GM19035 (cell line): ENCODE measurements around the gene ZDHHC13.
"Not testable (repeated sequence)": the region's sequence is repeated elsewhere in the genome, so short reads cannot be mapped to it uniquely, and the experiment has no call there.

Experiments
- ATAC-seq: cut with Tn5 transposase; IDR thresholded peaks from one replicate; pipeline ENCODE4 v1.9.1; 2021; ENCODE audit not compliant: unreplicated experiment

ZDHHC13 gene

DNA sequence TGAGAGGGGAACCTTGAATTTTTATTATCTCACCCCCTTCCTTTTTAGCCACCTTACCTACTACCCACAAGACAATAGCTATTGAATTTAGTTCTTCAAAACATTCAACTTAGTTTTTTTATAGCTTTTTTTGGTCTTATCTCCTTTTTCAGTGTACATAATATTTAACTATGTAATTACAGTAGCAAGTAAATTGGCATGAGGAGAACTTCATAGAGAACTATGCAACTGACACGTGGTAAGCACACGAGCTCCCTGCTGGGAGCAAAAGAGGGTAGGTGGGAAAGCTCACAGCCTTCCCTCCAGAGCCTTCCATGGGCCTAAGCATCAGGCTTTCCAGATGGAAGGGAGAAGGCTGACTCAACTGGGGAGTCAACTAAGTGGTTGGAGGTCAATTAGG lies 22.1 kb upstream of the ZDHHC13 start:
- no peak for ATAC-seq

DNA sequence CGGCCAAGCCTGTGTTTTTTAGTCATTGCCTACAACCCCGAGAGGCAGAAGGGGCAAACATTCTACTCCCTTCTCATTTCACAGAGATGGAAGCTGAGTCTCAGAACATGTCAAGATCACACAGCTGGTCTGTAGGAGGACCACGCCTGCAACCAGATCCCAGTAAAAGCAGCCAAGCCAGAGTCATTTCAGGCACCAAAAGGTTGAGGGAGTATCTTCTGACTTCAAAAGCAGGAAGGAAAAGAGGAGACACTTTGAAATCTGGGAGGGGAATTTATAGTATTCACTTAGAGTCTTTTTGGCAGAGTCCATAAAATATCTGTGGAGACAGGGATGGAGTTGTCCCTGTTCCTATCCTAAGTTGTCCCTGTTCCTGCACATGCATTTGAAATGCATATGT lies 17.9 kb upstream of the ZDHHC13 start:
- no peak for ATAC-seq

DNA sequence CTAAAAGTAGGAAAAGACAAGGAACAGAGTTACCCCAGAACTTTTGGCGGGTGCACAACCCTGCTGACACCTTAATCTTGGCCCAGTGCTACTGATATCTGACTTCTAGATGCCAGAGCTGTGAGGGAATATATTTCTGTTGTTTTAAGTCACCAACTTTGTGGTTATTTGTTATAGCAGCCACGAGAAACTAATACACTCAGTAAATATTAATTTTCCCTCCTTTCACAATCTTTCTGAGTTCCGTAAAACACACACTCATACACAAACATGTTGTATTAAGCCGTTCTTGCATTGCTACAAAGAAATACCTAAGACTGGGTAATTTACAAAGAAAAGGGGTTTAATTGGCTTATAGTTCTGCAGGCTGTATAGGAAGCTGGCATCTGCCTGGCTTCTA lies 16.1 kb upstream of the ZDHHC13 start:
- ATAC-seq = no peak

DNA sequence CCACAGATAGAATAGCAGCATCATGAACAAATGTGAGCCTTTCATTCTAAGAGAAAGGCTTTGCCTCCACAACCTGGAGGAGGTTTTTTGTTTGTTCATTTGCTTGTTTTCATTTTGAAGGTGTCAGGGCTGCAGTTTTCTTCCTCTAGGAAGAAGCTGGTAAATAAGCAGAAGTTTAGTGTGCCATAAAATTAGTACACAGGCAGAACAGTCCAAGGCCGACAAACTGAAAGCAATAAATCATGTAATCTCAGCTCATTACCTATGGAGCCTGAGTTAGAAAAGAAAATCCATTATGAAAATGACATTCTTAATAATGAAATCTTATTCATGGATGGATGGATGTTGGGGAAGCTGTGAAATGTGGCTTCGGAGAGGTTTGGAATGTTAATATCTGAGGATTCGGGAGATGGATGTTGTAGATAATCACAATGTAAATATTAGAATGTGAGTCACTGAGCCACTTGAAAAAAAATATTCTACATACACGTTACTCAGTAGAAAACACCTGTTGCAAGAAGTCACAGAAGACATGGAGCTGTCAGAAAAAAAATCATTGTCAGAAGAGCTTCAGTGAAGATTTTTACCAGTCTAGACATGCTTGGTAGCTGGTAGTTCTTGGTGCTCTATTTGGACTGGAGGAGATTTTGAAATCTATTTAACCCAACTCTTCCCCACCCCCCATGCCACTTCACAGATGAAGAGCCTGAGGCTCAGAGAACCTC lies 15.0 kb upstream of the ZDHHC13 start:
- no peak for ATAC-seq

DNA sequence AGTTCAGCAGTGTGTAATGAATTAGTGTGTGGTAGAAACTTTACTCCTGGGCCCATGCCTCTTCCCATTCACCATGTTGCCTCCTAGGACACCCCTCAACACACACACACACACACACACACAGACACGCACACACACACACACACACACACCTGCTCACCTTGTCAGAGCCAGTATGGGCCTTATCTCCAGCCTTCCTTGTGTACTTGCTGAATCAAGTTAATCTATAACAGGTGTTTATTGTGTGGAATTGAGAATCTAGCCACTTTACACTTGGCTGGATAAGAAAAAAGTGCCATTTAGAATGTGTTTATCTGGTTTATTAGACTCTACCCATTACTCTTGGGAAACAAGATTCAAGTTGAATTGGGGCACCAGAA lies 14.5 kb upstream of the ZDHHC13 start:
- ATAC-seq = no peak

DNA sequence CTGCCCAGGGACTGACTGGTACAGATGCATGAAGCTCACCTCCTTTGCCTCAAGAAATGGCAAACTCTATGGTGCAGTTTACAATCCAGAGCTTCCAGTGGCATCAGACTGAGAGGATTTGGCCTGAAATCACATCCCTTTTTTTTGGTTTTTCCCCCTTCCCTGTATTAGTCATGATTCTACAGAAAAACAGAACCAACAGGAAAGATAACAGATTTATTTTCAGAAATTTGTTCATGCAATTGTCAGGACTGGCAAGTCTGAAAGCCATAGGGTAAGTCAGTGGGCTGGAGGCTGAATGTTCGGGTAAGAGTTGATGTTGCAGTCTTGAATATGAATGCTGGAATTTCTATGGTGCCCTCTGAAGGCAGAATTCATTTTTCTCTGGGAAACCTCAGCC lies 12.0 kb upstream of the ZDHHC13 start:
- ATAC-seq = no peak

DNA sequence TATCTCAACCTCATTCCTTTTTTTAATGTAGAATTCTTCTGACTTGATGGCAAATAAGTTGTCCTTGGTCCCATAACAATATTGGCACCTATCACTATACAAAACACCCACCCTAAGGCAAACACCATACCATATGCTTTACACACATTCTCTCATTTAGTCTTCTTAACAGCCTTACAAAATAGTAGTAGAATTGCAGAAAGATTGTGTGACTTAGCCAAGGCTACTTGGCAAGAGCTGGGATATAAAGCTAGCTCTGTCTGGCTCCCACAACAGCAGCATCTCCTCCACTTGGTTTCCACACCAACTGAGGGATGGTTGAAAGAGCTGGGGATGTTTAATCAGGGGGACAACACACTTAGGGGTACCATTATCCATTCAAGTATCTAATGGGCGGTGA lies 9.8 kb upstream of the ZDHHC13 start:
- ATAC-seq = no peak

DNA sequence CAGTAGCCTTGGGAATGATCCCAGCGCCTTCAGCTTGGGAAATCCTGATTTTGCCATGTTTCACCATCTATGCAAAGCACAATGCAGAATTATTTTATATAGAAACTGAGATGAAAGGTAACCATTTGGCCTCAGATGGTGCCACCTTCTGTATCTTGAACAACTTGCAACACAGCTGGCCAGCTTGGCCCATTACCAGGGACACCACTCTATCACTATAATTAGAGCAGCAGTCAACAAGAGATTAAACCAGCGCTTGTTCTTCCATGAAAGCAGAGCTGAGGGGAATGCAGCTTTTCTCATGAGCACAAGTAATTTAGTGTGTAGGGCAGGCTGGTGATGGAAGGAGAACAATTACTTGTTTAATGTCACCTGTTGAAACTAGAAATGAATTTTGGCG lies 6.7 kb upstream of the ZDHHC13 start:
- ATAC-seq = no peak

DNA sequence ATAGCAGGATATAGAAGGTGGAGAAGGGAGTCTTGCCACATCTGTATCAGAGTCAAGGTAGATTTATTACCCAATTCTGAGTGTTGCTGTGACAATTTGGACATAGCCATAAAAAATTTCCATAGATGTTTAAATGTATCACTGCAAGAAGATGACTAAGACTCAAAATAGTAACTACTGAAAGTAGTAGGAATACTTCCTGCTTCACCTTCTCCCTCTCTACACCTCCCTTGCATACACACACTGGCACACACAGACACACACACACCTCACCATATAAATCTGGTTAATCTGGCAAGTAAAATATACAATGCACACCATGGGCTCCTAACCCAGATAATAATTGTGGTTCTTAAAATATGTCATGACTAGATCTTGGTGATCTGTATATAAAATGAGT lies 5.2 kb upstream of the ZDHHC13 start:
- no peak for ATAC-seq

DNA sequence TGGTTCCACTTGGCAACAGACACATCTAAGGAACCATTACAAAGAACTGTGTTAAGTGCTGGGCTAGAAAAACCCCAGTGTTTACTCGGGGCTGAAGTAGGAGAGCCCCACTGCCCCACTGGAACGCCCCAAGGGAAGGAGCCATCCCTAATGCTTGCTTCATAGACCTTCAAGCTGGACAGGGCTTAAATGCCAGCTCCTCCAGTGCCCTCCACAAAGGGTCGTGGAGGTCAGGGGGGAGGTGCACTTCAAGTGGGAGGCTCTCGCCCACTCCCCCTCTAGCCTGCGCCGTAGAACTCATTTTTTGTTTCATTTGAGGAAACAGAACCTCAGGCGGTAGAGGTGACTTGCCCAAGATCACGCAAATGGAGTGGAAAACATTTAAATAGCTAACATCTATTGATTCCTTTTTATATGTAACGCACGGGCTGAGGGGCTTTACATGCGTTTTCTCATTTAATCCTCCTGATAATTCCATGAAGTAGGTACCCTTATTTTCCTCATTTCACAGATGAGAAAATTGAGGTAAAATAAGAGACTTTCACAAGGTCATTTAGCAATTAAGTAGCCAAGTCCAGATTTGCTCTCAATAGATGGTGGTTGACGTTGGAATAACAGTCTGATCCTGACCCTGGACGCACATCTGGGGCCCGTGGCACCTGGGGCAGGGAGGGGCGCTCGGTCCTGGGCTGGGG lies 545 bp upstream of the ZDHHC13 start:
- no peak for ATAC-seq

DNA sequence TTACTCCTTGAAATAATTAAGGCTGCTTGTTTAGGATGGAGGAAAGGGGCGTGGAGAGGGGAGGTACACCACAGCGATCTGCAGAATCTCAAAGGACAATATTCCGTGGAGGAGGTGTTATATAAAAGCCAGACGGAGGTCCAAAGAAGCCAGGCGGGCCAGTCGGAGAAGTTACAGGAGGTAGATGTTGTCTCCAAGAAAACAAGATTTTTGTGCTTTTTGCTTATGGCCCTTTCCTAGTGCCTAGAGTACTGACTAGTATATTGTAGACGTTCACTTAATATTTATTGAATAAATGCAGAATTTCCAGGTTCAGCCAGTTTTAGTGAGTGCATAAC lies 761 bp downstream of the ZDHHC13 start:
- no peak for ATAC-seq

DNA sequence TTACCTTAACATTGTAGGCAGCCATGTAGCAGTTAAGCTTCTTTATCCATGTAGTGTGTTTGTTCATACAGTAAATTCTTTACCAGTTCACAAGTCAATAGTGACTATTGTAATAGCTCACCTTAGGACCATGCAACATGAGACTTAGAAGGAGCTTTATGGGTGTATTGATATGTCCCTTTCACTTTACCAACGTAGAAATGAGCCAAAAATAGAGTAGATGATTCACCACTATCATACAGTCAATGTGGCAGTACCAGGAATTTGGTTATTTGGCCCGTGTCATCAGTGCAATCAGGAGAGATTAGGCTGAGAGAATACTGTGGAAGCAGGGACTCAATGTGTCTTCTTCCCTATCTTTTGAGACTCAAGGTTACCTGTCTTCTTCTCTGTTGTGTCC lies 4.7 kb downstream of the ZDHHC13 start:
- no peak for ATAC-seq

DNA sequence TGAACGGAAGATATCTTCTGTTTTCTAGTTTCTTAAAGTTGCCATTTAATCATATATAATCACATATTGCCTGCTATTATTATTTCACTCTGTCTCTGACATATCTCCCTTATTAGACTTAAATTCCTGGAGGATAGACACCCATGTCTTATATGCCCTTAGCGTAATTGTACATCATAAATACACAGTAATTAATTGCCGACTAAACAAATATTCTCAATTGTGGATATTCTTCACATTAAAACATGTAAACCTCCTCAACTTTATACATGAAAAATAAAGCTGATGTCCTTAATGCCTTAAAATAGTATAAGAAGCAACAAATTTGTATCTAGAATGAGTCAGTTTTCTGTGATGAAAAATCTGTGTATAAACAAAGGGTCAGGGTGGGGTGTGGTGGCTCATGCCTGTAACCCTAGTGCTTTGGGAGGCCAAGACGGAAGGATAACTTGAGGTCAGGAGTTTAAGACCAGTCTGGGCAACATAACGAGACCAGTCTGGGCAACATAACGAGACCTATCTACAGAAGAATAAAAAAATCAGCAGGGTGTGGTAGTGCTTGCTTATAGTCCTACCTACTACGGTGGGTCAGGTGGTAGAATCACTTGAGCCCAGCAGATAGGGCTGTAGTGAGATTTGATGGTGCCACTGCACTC lies 6.1 kb downstream of the ZDHHC13 start:
- ATAC-seq = no peak

DNA sequence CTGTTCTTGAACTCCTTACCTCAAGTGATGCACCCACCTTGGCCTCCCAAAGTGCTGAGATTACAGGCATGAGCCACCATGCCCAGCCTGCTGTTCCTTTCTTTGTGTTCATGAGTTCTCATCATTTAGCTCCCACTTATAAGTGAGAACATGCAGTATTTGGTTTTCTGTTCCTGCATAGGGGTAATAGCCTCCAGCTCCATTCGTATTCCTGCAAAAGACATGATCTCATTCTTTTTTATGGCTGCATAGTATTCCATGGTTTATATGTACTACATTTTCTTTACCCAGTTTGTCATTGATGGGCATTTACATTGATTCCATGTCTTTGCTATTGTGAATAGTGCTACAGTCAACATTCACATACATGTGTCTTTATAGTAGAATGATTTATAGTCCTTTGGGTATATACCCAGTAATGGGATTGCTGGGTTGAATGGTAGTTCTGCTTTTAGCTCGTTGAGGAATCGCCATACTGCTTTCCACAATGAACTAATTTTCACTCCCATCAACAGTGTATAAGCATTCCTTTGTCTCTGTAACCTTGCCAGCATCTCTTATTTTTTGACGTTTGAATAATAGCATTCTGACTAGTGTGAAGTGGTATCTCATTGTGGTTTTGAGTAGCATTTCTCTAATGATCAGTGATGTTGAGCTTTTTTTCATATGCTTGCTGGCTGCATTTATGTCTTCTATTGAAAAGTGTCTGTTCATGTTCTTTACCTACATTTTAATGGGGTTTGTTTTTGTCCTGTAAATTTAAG lies 9.8 kb downstream of the ZDHHC13 start:
- not testable (repeated sequence) for ATAC-seq

DNA sequence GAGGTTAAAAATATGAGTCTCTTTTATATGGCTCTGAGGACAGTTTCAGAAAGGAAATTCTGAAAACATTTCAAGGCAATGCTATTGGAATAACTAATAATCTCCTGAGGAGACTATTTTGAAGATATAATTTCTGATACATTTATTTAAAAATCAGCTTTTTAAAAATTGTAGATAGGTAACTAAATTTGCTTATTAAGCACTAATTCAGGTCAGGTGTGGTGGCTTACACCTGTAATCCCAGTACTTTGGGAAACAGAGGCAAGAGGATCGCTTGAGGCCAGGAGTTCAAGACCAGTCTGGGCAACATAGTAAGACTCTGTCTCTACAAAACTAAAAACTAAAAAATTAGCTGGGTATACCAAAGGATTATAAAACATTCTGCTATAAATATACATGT lies 17.0 kb downstream of the ZDHHC13 start:
- no peak for ATAC-seq

DNA sequence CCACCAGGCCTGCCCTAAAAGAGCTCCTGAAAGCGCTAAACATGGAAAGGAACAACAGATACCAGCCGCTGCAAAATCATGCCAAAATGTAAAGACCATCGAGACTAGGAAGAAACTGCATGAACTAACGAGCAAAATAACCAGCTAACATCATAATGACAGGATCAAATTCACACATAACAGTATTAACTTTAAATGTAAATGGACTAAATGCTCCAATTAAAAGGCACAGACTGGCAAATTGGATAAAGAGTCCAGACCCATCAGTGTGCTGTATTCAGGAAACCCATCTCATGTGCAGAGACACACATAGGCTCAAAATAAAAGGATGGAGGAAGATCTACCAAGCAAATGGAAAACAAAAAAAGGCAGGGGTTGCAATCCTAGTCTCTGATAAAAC lies 19.9 kb downstream of the ZDHHC13 start:
- ATAC-seq = not testable (repeated sequence)

DNA sequence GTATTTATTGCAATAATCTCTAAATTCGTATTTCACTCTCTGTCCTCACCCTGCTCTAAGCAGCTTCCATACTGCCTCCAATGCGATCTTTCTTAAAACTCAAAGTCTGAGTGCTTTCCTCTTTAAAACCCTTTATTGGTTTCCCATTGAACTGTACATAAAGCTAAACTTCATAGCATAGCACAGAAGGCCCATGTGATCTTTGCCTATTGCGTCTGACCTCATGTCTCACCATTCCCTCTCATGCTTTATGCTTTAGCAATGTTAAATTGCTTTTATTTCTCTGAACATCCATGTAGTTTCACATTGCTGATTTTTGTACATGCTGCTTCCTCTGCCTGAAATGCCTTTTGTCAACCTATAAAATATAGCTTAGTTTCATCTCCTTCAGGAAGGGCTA lies 28.4 kb downstream of the ZDHHC13 start:
- ATAC-seq = no peak

DNA sequence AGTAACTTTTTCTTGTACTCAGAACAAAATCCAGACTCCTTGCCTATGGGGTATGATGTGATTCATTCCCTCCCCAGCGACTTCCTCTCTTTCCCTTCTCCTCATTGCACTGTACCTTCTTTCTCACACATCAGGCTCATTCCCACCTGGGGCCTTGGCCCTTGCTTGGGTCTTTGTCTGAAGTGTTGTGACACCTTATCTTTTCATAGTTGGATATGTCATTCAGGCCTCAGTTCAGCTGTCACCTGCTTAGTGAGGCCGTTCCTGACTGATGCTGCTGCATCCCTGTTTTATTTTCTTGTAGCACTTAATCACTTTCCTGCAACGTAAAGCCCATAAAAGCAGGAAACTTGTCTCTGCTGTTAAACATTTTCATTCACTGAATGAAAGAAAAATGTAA lies 39.9 kb downstream of the ZDHHC13 start:
- no peak for ATAC-seq

DNA sequence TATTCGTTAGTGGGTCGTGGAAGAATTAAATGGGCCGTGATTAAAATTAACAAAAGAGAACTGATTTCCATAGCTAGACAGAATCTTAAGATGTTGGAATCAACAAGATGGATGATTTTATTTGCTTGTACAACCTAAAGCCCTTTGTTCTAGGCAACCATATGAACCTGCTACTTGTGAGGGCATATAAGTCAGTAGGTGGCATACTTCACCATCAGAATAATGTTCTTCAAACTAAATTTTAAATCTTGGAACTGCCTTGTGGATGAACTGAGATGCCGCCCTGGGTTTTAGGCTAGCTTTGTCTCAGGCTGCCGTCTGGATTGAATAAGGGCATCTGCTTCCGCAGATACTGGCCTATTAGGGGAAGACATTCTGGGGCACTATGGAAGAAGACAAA lies 43.9 kb downstream of the ZDHHC13 start:
- no peak for ATAC-seq

DNA sequence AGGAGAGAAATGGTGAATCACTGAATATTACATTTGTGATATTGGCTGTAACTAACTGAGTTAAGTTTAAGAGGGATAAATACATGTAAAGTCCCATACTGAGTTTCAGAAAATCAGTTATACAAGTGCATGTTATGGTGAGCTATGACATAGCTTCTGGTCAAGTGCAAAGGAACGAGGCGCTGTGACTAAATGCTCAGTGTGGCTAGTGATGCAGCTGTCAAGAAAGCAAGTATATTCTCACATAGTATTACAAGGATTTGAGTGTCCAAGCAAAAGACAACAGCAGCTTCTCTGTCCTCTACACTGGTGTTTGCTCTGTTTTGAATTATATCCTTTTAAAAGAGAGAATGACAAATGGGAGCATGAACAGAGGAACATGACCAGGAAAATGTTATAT lies 44.7 kb downstream of the ZDHHC13 start:
- ATAC-seq = no peak

DNA sequence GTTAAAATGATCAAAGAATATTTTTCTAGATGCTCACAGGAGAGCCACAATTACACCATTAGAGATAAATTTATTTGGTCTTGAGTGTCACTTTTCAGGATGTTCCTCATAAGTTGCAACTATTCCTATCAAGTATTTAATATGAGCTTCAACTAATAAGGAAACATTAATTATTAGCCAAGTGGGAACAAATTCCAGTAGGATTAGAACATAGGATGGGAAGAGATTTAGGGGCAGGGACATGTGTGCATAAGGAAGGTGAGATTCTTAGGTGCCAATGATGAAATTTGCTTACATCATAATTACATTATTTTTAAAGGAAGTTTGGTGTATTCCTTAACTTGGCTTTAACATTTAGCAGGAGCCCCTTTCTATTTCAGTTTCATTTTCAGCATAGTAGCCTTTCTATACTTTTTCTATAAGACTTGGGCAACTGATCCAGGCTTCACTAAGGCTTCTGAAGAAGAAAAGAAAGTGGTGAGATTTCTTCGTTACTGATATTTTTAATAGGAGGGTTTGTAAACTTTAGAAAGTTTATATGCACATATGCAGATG lies 46.1 kb downstream of the ZDHHC13 start:
- no peak for ATAC-seq

DNA sequence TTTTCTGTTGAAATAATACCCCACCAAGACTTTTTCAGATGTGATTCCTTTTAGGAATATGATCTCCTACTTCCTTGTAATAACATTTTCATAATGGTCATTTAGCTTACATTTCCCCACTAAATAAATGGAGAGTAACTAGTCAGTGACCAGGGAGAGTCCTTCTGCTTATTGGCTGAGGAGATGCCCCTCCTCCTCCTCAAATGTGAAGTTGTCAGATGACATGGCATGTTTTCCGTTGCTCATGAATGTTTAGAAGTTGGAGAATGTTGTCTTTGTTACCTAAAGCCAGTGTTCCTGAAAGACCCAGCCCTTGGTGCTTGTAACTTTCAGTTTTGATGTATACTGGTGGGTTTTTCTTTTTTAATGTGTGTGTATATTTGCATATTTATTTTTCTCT lies 46.6 kb downstream of the ZDHHC13 start:
- no peak for ATAC-seq
